Bronchial epithelial cell (primary cell): Measurements from ENCODE around the gene ALX1. TPM values are rescaled to one million over a fixed set of nuclear protein-coding genes. Genes with fewer than 3 reads are reported as not detected.

Source experiments
- DNase-seq: peaks from one replicate; pipeline ENCODE4 v3.0.0-alpha.2; 2010; ENCODE audit warnings: low read depth
- FAIRE-seq: peaks from 2 replicates; lab custom pipeline; 2011; peaks lifted over from hg19 to GRCh38; lab: Jason Lieb, UNC
- H3K27me3 ChIP-seq: 2 replicates; pipeline ENCODE4 v1.5.1; 2011; ENCODE audit warnings: low read length; ENCODE audit not compliant: control insufficient read depth, insufficient read depth
- H3K36me3 ChIP-seq: 2 replicates; pipeline ENCODE4 v1.5.1; 2011; ENCODE audit warnings: low read length; ENCODE audit not compliant: control insufficient read depth, insufficient read depth
- H3K4me3 ChIP-seq: 2 replicates; pipeline ENCODE4 v1.5.1; 2011; ENCODE audit warnings: mild to moderate bottlenecking, low read depth, low read length, control low read depth
- CTCF ChIP-seq: IDR thresholded peaks from 2 replicates; pipeline ENCODE4 v1.5.1; 2011; ENCODE audit warnings: mild to moderate bottlenecking, moderate library complexity, low read length, control low read depth, inconsistent platforms; ENCODE audit not compliant: insufficient read depth, severe bottlenecking
- total RNA-seq: library from RNA; depleted of rRNA; stranded (reverse); fragments of >200 nt; gene quantifications from 2 replicates; pipeline ENCODE4 v1.2.1, GENCODE V29; 2014

ALX1 gene
- total RNA-seq, 1 donor from 2014 or later = 0.26 TPM

GRCh38 chr12:85260447-85260846, 19.6 kb upstream of the ALX1 start:
- TF ChIP-seq CTCF = no peak
- Histone ChIP-seq H3K4me3 (no peak overlapping the region), H3K27me3 (no peaks in the 10 kb centered on the region), H3K36me3 (no peaks in the 10 kb centered on the region)
- no peak for FAIRE-seq
- no peak for DNase-seq

GRCh38 chr12:85260896-85261295, 19.1 kb upstream of the ALX1 start:
- Histone ChIP-seq H3K36me3 (no peaks in the 10 kb centered on the region), H3K4me3 (no peak overlapping the region), H3K27me3 (no peaks in the 10 kb centered on the region)
- FAIRE-seq = peak; percentile 43
- TF ChIP-seq CTCF = no peak
- DNase-seq = peak; percentile 34

GRCh38 chr12:85266356-85266755, 13.7 kb upstream of the ALX1 start:
- no peak for TF ChIP-seq CTCF
- no peaks in the 10 kb centered on the region for H3K27me3 ChIP-seq
- no peaks in the 10 kb centered on the region for H3K36me3 ChIP-seq
- DNase-seq (no peak), FAIRE-seq (no peak)
- H3K4me3 ChIP-seq = no peak overlapping the region

- no peak for DNase-seq
- Histone ChIP-seq H3K36me3 (no peaks in the 10 kb centered on the region), H3K4me3 (no peak overlapping the region), H3K27me3 (peaks cover 27% of the 10 kb centered on the region)
- FAIRE-seq = no peak
- no peak for TF ChIP-seq CTCF
These were observed 6.4 kb upstream of the ALX1 start for GRCh38 chr12:85273381-85274314.

GRCh38 chr12:85274315-85274651, 5.7 kb upstream of the ALX1 start:
- Histone ChIP-seq H3K36me3 (no peaks in the 10 kb centered on the region), H3K4me3 (no peak overlapping the region), H3K27me3 (peaks cover 28% of the 10 kb centered on the region)
- DNase-seq = no peak
- no peak for TF ChIP-seq CTCF
- no peak for FAIRE-seq
